Measurements from ENCODE around the gene ZNF768.
A peak's percentile ranks its signal among the peaks of the same experiment; 100 is the strongest.

ZNF768 gene

GRCh38 chr16:30561089-30561816 is 34.9 kb upstream of the ZNF768 start:
- no peaks in the 10 kb centered on the region for H3K27me3 Mint-ChIP-seq (ENCODE audit: low read depth)
- peak overlapping the region; percentile 79 for H3K4me3 Mint-ChIP-seq
- peaks cover 2% of the 10 kb centered on the region for H3K36me3 Mint-ChIP-seq (ENCODE audit: low read depth)
- H3K9me3 Mint-ChIP-seq = no peaks in the 10 kb centered on the region
- peak overlapping the region; percentile 93 for H3K27ac Mint-ChIP-seq
- peaks cover 25% of the 10 kb centered on the region for H3K4me1 Mint-ChIP-seq (ENCODE audit: low read depth)

DNA sequence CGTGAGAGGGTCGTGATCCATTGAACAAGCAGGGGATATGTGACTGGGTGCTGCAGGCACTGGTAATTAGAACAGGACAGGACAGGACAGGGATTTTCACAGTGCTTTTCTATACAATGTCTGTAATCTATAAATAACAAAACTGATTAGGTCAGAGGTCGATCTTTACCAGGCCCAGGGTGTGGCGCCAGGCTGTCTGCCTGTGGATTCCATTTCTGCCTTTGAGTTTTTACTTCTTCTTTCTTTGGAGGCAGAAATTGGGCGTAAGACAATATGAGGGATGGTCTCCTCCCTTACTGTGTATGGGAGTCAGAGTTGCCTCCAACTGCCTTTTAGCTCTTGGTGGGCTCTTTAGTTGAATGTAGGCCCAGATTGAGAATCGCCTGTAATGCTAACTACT is 33.3 kb upstream of the ZNF768 start:
- Mint-ChIP-seq H3K4me1 (ENCODE audit: low read depth) (peaks cover 25% of the 10 kb centered on the region), H3K27me3 (ENCODE audit: low read depth) (no peaks in the 10 kb centered on the region), H3K27ac (no peak overlapping the region), H3K36me3 (ENCODE audit: low read depth) (peaks cover 8% of the 10 kb centered on the region), H3K9me3 (no peaks in the 10 kb centered on the region), H3K4me3 (peak overlapping the region; percentile 54)

GRCh38 chr16:30558789-30559377 is 32.5 kb upstream of the ZNF768 start:
- Mint-ChIP-seq H3K36me3 (ENCODE audit: low read depth) (peaks cover 13% of the 10 kb centered on the region), H3K27me3 (ENCODE audit: low read depth) (no peaks in the 10 kb centered on the region), H3K9me3 (no peaks in the 10 kb centered on the region), H3K27ac (peak overlapping the region; percentile 83), H3K4me1 (ENCODE audit: low read depth) (peaks cover 30% of the 10 kb centered on the region), H3K4me3 (peak overlapping the region; percentile 79)

DNA sequence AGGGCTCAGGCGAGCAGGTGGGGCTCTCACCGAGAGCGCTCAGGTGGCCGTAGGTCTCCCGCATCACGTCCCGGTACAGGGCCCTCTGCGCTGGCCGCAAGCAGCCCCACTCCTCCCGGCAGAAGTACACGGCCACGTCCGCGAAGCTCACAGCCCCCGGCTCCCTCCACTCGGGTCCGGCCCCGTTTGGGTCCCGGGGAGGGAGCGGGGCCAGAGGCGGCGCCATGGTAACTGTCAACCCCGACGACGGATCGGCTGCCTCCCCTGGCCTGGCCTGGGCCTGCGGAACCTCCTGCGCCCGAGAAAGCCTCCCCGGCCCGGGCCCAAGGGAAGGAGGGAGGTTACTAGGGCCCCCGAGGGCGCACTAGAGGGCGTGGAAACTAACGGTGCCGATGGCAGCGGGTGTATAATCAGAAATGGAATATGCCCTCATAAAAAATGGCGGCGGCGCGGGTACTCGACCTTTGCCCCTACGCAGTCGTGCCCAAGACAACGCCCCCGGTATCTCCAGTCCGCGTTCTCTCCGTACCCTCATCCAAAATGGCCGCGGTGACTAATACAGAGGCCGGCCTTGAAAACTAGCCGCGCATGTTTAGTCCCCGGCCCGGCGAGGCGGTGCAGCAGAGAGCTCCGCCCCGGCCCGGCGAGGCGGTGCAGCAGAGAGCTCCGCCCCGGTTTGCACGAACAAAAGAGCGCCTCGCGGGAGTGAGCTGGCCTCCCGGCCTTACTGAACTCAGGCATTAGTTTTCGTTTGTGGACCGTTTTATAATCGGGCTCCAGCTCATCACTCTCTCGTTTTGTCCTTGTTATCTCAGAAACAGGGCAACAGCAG is 31.8 kb upstream of the ZNF768 start, which contains the start of gene ZNF764:
TSS of gene ZNF764 (minus strand) at position 418 of the 832 bp plus-strand sequence. CDS start at position 226, 192 bp downstream.
- Mint-ChIP-seq H3K4me1 (ENCODE audit: low read depth) (peaks cover 37% of the 10 kb centered on the region), H3K27me3 (ENCODE audit: low read depth) (no peaks in the 10 kb centered on the region), H3K36me3 (ENCODE audit: low read depth) (peaks cover 19% of the 10 kb centered on the region), H3K4me3 (peak within 1 kb of the TSS; percentile 79), H3K27ac (peak within 1 kb of the TSS; percentile 83), H3K9me3 (no peaks in the 10 kb centered on the region)

DNA sequence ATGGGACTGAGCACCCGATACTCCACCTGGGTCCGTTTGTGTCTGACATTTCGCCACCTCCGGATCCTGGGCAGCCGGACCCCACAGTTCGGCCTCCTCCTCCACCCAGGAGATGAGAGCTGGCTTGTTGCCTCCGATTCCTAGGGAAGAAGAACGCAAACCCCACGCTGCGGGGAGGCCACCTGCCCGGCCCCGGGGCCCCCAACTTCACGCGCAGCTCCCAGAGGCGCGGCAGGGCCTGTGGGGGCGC is 31.3 kb upstream of the ZNF768 start:
- peak overlapping the region; percentile 79 for H3K4me3 Mint-ChIP-seq
- H3K27me3 Mint-ChIP-seq (ENCODE audit: low read depth) = no peaks in the 10 kb centered on the region
- peak overlapping the region; percentile 83 for H3K27ac Mint-ChIP-seq
- H3K9me3 Mint-ChIP-seq = no peaks in the 10 kb centered on the region
- peaks cover 43% of the 10 kb centered on the region for H3K4me1 Mint-ChIP-seq (ENCODE audit: low read depth)
- peaks cover 21% of the 10 kb centered on the region for H3K36me3 Mint-ChIP-seq (ENCODE audit: low read depth)

DNA sequence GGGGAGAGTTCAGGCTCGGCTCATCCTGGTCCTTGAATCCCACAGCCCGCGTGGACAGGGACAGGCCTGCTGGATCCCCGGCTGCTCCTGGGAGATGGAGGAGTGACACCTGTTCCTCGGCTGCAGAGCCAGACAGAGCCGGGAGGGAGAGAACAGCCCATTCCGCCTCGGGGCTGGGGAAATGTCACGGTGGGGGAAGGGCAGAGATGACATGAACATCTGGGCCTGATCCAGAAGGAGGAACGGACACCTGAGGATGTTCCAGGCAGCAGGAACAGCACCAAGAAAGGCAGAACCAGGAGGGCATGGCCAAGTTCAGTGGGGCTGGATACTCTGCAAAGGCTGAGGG is 29.7 kb upstream of the ZNF768 start:
- Mint-ChIP-seq H3K36me3 (ENCODE audit: low read depth) (peaks cover 26% of the 10 kb centered on the region), H3K4me3 (peak overlapping the region; percentile 78), H3K9me3 (no peaks in the 10 kb centered on the region), H3K27ac (peak overlapping the region; percentile 57), H3K4me1 (ENCODE audit: low read depth) (peaks cover 48% of the 10 kb centered on the region), H3K27me3 (ENCODE audit: low read depth) (no peaks in the 10 kb centered on the region)

GRCh38 chr16:30555315-30556124 is 29.2 kb upstream of the ZNF768 start:
- Mint-ChIP-seq H3K36me3 (ENCODE audit: low read depth) (peaks cover 26% of the 10 kb centered on the region), H3K4me3 (peak overlapping the region; percentile 78), H3K4me1 (ENCODE audit: low read depth) (peaks cover 47% of the 10 kb centered on the region)

GRCh38 chr16:30554557-30555314 is 28.4 kb upstream of the ZNF768 start:
- Mint-ChIP-seq H3K36me3 (ENCODE audit: low read depth) (peaks cover 26% of the 10 kb centered on the region), H3K4me1 (ENCODE audit: low read depth) (peaks cover 47% of the 10 kb centered on the region), H3K4me3 (no peak overlapping the region), H3K27ac (peak overlapping the region; percentile 97), H3K9me3 (no peaks in the 10 kb centered on the region), H3K27me3 (ENCODE audit: low read depth) (no peaks in the 10 kb centered on the region)

More at GRCh38 chr16:30555315-30556124, 29.2 kb upstream of the ZNF768 start:
- Mint-ChIP-seq H3K9me3 (no peaks in the 10 kb centered on the region), H3K27me3 (ENCODE audit: low read depth) (no peaks in the 10 kb centered on the region), H3K27ac (peak overlapping the region; percentile 57)

- Mint-ChIP-seq H3K27me3 (ENCODE audit: low read depth) (no peaks in the 10 kb centered on the region), H3K9me3 (no peaks in the 10 kb centered on the region), H3K27ac (peak overlapping the region; percentile 97), H3K4me3 (peak overlapping the region; percentile 2), H3K36me3 (ENCODE audit: low read depth) (peaks cover 26% of the 10 kb centered on the region), H3K4me1 (ENCODE audit: low read depth) (peaks cover 45% of the 10 kb centered on the region)
Observed at GRCh38 chr16:30553393-30553899, 27.1 kb upstream of the ZNF768 start.

GRCh38 chr16:30552956-30553355 is 26.6 kb upstream of the ZNF768 start:
- peak overlapping the region; percentile 97 for H3K27ac Mint-ChIP-seq
- H3K27me3 Mint-ChIP-seq (ENCODE audit: low read depth) = no peaks in the 10 kb centered on the region
- H3K36me3 Mint-ChIP-seq (ENCODE audit: low read depth) = peaks cover 26% of the 10 kb centered on the region
- peaks cover 45% of the 10 kb centered on the region for H3K4me1 Mint-ChIP-seq (ENCODE audit: low read depth)
- H3K4me3 Mint-ChIP-seq = no peak overlapping the region
- no peaks in the 10 kb centered on the region for H3K9me3 Mint-ChIP-seq

GRCh38 chr16:30551781-30552180 is 25.4 kb upstream of the ZNF768 start:
- H3K4me3 Mint-ChIP-seq = peak overlapping the region; percentile 63
- H3K9me3 Mint-ChIP-seq = no peaks in the 10 kb centered on the region
- peaks cover 26% of the 10 kb centered on the region for H3K36me3 Mint-ChIP-seq (ENCODE audit: low read depth)

DNA sequence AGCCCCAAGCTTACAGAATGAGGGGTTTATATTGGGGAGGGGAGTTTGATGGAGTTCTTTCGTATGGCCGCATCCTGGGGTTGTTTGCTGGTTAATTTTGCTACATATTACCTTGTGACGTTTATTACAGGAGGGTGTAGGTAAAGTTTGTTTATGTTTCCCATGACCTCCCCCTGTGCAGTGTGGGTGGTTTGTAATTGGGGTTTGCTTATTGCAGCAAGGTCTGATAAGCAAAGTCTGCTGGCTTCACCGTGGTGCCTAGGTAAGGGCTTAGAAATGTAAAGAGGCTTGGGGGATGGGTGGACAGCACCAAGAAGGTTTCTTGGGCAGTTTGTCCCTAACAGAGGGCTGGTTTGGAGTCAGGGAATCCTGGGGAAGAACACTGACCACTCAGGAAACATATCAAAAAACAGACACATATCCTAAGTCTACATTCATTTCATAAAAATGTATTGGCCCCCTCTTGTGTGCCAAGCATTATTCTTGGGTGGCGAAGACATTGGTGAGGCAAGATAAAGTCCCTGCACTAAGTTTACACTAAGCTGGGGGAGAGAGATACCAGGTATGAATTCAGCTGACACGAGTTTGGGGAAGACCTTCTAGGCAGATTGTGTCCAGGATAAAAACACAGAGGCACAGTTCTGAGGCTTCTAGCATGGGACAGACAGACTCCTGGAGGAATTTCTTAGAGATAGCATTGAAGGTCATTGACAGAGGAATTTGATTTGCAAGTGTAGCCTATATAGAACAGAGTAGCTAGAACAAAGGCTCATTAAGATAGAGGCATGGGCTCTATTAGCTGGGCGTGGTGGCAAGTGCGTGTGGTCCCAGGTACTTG is 22.3 kb upstream of the ZNF768 start:
- H3K4me1 Mint-ChIP-seq (ENCODE audit: low read depth) = peaks cover 38% of the 10 kb centered on the region
- no peaks in the 10 kb centered on the region for H3K27me3 Mint-ChIP-seq (ENCODE audit: low read depth)
- H3K9me3 Mint-ChIP-seq = no peaks in the 10 kb centered on the region
- H3K4me3 Mint-ChIP-seq = no peak overlapping the region
- peaks cover 11% of the 10 kb centered on the region for H3K36me3 Mint-ChIP-seq (ENCODE audit: low read depth)
- no peak overlapping the region for H3K27ac Mint-ChIP-seq

More at GRCh38 chr16:30551781-30552180, 25.4 kb upstream of the ZNF768 start:
- Mint-ChIP-seq H3K27me3 (ENCODE audit: low read depth) (no peaks in the 10 kb centered on the region), H3K4me1 (ENCODE audit: low read depth) (peaks cover 45% of the 10 kb centered on the region), H3K27ac (peak overlapping the region; percentile 97)

GRCh38 chr16:30546115-30546514 is 19.7 kb upstream of the ZNF768 start:
- Mint-ChIP-seq H3K27ac (peak overlapping the region; percentile 2), H3K4me3 (no peak overlapping the region)

More at GRCh38 chr16:30546115-30546514, 19.7 kb upstream of the ZNF768 start:
- Mint-ChIP-seq H3K27me3 (ENCODE audit: low read depth) (no peaks in the 10 kb centered on the region), H3K9me3 (no peaks in the 10 kb centered on the region), H3K4me1 (ENCODE audit: low read depth) (peaks cover 16% of the 10 kb centered on the region), H3K36me3 (ENCODE audit: low read depth) (no peaks in the 10 kb centered on the region)
